Hepatocyte (in vitro differentiated cells): ENCODE measurements around the gene GOPC.

Experiments used
- CTCF ChIP-seq: fragments of 200-600 bp; sonication (generic); IDR thresholded peaks from 2 replicates; pipeline ENCODE4 v1.5.1; 2016; ENCODE audit warnings: antibody characterized with exemption, mild to moderate bottlenecking; ENCODE audit not compliant: poor library complexity
- EZH2 ChIP-seq: fragments of 200-600 bp; sonication (generic); IDR thresholded peaks from 2 replicates; pipeline ENCODE4 v1.6.1; 2016; ENCODE audit warnings: antibody characterized with exemption, mild to moderate bottlenecking, borderline replicate concordance
- EZH2phosphoT487 ChIP-seq: fragments of 200-600 bp; sonication (generic); IDR thresholded peaks from one replicate; pipeline ENCODE4 v1.6.1; 2018; ENCODE audit warnings: antibody characterized with exemption, mild to moderate bottlenecking, low read depth, moderate library complexity; ENCODE audit not compliant: unreplicated experiment, severe bottlenecking

GRCh38 chr6:117602151-117602898 lies at the start of gene GOPC:
- peak; percentile 31 for TF ChIP-seq CTCF
- TF ChIP-seq EZH2phosphoT487, result no peak
- no peak for TF ChIP-seq EZH2
